ENCODE results near the gene FCHSD2. TPM values are rescaled to one million over a fixed set of nuclear protein-coding genes. Genes with fewer than 3 reads are reported as not detected.

FCHSD2 gene
- total RNA-seq, 4 donors from 2014 or later: 6.7 to 14.7 (median 8.5) TPM

- H3K4me3 ChIP-seq (ENCODE audit: low read depth, poor library complexity, severe bottlenecking): no peak overlapping the region
- intact Hi-C loops (cut with DNase I; ENCODE audit: low total_unique reads): loop anchor here (5.0 kb wide), 1 partner anchor 106 kb away; no protein-coding TSS in a partner anchor
- TF ChIP-seq CTCF (IDR thresholded peaks at IDR 0.05): no peak
- TF ChIP-seq POLR2A (IDR thresholded peaks at IDR 0.05): no peak
- 59 to 63% methylated on average over 4 of the region's 4 CpGs for WGBS, 2 donors
- peak in 1 of 2 donors; percentile 84 for DNase-seq (ENCODE audit: low spot score in 2 of 2)
These were observed 306.0 kb downstream of the FCHSD2 start for GRCh38 chr11:72836111-72836510.

GRCh38 chr11:72834905-72835304 lies 307.2 kb downstream of the FCHSD2 start:
- H3K4me3 ChIP-seq (ENCODE audit: low read depth, poor library complexity, severe bottlenecking): no peak overlapping the region
- TF ChIP-seq POLR2A (IDR thresholded peaks at IDR 0.05): no peak
- no peak for TF ChIP-seq CTCF (IDR thresholded peaks at IDR 0.05)
- intact Hi-C loops (cut with DNase I; ENCODE audit: low total_unique reads): loop anchor here (5.0 kb wide), 2 partner anchors 107 to 342 kb away; no protein-coding TSS in a partner anchor
- 70 to 75% methylated on average over 5 of the region's 5 CpGs for WGBS, 2 donors
- peak in 1 of 2 donors; percentile 83 for DNase-seq (ENCODE audit: low spot score in 2 of 2)

GRCh38 chr11:72833811-72834493 lies 308.2 kb downstream of the FCHSD2 start:
- WGBS, 2 donors: 54 to 59% methylated on average over 8 of the region's 8 CpGs
- peak in 1 of 2 donors; percentile 28 for DNase-seq (ENCODE audit: low spot score in 2 of 2)
- no peak overlapping the region for H3K4me3 ChIP-seq (ENCODE audit: low read depth, poor library complexity, severe bottlenecking)
- intact Hi-C loops (cut with DNase I; ENCODE audit: low total_unique reads): loop anchor here (5.0 kb wide), 1 partner anchor 343 kb away; no protein-coding TSS in a partner anchor
- TF ChIP-seq POLR2A (IDR thresholded peaks at IDR 0.05) (no peak), CTCF (IDR thresholded peaks at IDR 0.05) (no peak)

GRCh38 chr11:72833083-72833733 lies 308.9 kb downstream of the FCHSD2 start:
- TF ChIP-seq POLR2A (IDR thresholded peaks at IDR 0.05): no peak
- no peak for TF ChIP-seq CTCF (IDR thresholded peaks at IDR 0.05)
- intact Hi-C loops (cut with DNase I; ENCODE audit: low total_unique reads): loop anchor here (5.0 kb wide), 1 partner anchor 344 kb away; no protein-coding TSS in a partner anchor
- WGBS, 2 donors: 94 to 96% methylated on average over 5 of the region's 5 CpGs
- DNase-seq (ENCODE audit: low spot score in 2 of 2): no peak
- no peak overlapping the region for H3K4me3 ChIP-seq (ENCODE audit: low read depth, poor library complexity, severe bottlenecking)

GRCh38 chr11:72832301-72833082 lies 309.6 kb downstream of the FCHSD2 start:
- intact Hi-C loops (cut with DNase I; ENCODE audit: low total_unique reads): loop anchor here (5.0 kb wide), 1 partner anchor 345 kb away; no protein-coding TSS in a partner anchor
- no peak for DNase-seq (ENCODE audit: low spot score in 2 of 2)
- no peak overlapping the region for H3K4me3 ChIP-seq (ENCODE audit: low read depth, poor library complexity, severe bottlenecking)
- TF ChIP-seq POLR2A (IDR thresholded peaks at IDR 0.05): no peak
- TF ChIP-seq CTCF (IDR thresholded peaks at IDR 0.05): no peak
- WGBS, 2 donors: 65 to 72% methylated on average over 9 of the region's 9 CpGs

Data from lower leg skin (tissue), 4 donors.